PC-3 (cell line): ENCODE results near the gene TPO. TPM values are rescaled to one million over a fixed set of nuclear protein-coding genes. Genes with fewer than 3 reads are reported as not detected.

Experiments used
- ATAC-seq: fragments of 200-7000 bp; cut with Tn5 transposase; 2 replicates; pipeline ENCODE4 v1.9.1; 2020; ENCODE audit warnings: mild to moderate bottlenecking, moderate library complexity
- BruUV-seq: library from RNA; stranded (reverse); fragments of 400-500 nt; replicated peaks from 2 replicates; lab custom pipeline; 2021; lab: Mats Ljungman, UMichigan
- CTCF ChIA-PET: fragments of 300-600 bp; sonication (Branson Sonifier 250); formaldehyde crosslinking; loops from one replicate; lab custom pipeline; 2022; ENCODE audit warnings: antibody characterized with exemption; lab: Charles Lee
- POLR2A ChIA-PET: fragments of 300-600 bp; sonication (Branson Sonifier 250); formaldehyde crosslinking; loops from one replicate; lab custom pipeline; 2022; ENCODE audit warnings: antibody characterized with exemption; ENCODE audit not compliant: unreplicated experiment; lab: Charles Lee
- DNase-seq: peaks from one replicate; pipeline ENCODE4 v3.0.0-alpha.2; 2015
- H2AFZ ChIP-seq: fragments of 300-600 bp; sonication (generic); 2 replicates; pipeline ENCODE4 v1.6.0; 2016; ENCODE audit warnings: antibody characterized with exemption, low read length
- H3F3A ChIP-seq: fragments of 300-600 bp; sonication (generic); one replicate; pipeline ENCODE4 v1.6.0; 2017; ENCODE audit warnings: antibody characterized with exemption, low read length, control low read depth, mild to moderate bottlenecking; ENCODE audit not compliant: unreplicated experiment
- H3K27ac ChIP-seq: fragments of 300-600 bp; sonication (generic); 2 replicates; pipeline ENCODE4 v1.5.1; 2016; ENCODE audit warnings: mild to moderate bottlenecking, low read length
- H3K27me3 ChIP-seq: fragments of 300-600 bp; sonication (generic); 2 replicates; pipeline ENCODE4 v1.6.1; 2016; ENCODE audit warnings: low read length, mixed read lengths
- H3K36me3 ChIP-seq: fragments of 300-600 bp; sonication (generic); 2 replicates; pipeline ENCODE4 v1.6.1; 2016; ENCODE audit warnings: low read depth, mixed run types, low read length, mixed read lengths
- H3K4me1 ChIP-seq: fragments of 300-600 bp; sonication (generic); 2 replicates; pipeline ENCODE4 v1.5.1; 2016; ENCODE audit warnings: low read length; ENCODE audit not compliant: insufficient read depth
- H3K4me2 ChIP-seq: fragments of 300-600 bp; sonication (generic); 2 replicates; pipeline ENCODE4 v1.6.0; 2016; ENCODE audit warnings: low read length
- H3K4me3 ChIP-seq: fragments of 300-600 bp; sonication (generic); 2 replicates; pipeline ENCODE4 v1.5.1; 2016; ENCODE audit warnings: mild to moderate bottlenecking, low read length, mixed read lengths
- H3K79me2 ChIP-seq: fragments of 300-600 bp; sonication (generic); 2 replicates; pipeline ENCODE4 v1.6.1; 2017; ENCODE audit warnings: low read length, mixed read lengths
- H3K9ac ChIP-seq: fragments of 300-600 bp; sonication (generic); 2 replicates; pipeline ENCODE4 v1.6.0; 2016; ENCODE audit warnings: mild to moderate bottlenecking, low read length
- H3K9me2 ChIP-seq: fragments of 300-600 bp; sonication (generic); replicated peaks from 2 replicates; pipeline ENCODE4 v1.6.1; 2016; ENCODE audit warnings: mixed run types, low read length, mixed read lengths
- H3K9me3 ChIP-seq: fragments of 300-600 bp; sonication (generic); 2 replicates; pipeline ENCODE4 v1.6.1; 2016; ENCODE audit warnings: low read length, mixed read lengths
- H4K20me1 ChIP-seq: fragments of 300-600 bp; sonication (generic); 2 replicates; pipeline ENCODE4 v1.6.1; 2016; ENCODE audit warnings: low read length, mixed read lengths
- EZH2 ChIP-seq: fragments of 300-600 bp; sonication (generic); IDR thresholded peaks from one replicate; pipeline ENCODE4 v1.6.1; 2017; ENCODE audit warnings: antibody characterized with exemption, mild to moderate bottlenecking, low read length; ENCODE audit not compliant: unreplicated experiment
- EZH2phosphoT487 ChIP-seq: fragments of 300-600 bp; sonication (generic); IDR thresholded peaks from 2 replicates; pipeline ENCODE4 v1.6.1; 2018; ENCODE audit warnings: mild to moderate bottlenecking, antibody characterized with exemption, low read length, borderline replicate concordance
- intact Hi-C: fragments of 100-400 bp; cut with micrococcal nuclease; formaldehyde crosslinking; loops from 2 replicates; pipeline ENCODE4 v1.9.0; 2023
- total RNA-seq: library from RNA; depleted of rRNA; stranded (reverse); fragments of >200 nt; gene quantifications from 2 replicates; pipeline ENCODE4 v1.2.3, GENCODE V29; 2014
- TF ChIP-seq, protein P1 (sequence below): fragments of 300-600 bp; sonication (generic); conservative IDR thresholded peaks from 2 replicates; pipeline ENCODE4 v1.5.1; 2017; ENCODE audit warnings: antibody characterized with exemption, low read depth, mild to moderate bottlenecking, low read length

The TPO gene
- total RNA-seq, 1 experiment from 2014 or later, result not detected

DNA sequence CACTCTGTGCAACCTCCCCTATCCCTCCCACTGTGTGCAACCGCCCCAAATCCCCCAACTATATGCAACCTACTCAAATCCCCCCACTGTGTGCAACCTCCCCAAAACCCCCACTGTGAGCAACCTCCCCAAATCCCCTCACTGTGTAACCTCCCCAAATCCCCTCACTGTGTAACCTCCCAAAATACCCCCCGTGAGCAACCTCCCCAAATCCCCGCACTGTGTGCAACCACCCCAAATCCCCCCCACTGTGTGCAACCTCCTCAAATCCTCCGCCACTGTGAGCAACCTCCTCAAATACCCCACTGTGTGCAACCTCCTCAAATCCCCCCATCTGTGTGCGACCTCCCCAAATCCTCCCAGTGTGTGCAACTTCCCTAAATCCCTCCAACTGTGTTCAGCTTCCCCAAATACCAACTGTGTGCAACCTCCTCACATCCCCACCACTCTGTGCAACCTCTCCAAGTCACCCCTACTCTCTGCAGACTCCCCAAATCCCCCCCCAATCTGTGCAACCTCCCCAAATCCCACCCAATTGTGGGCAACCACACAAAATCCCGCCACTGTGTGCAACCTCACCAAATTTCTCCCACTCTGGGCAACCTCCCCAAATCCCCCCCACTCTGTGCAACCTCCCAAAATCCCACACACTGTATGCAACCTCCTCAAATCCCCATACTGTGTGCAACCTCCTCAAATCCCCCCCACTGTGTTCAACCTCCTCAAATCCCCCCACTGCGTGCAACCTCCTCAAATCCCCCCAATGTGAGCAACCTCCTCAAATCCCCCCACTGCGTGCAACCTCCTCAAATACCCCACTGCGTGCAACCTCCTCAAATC, 114.1 kb downstream of the TPO start:
- Histone ChIP-seq H3K36me3 (no peaks in the 10 kb centered on the region), H3K27me3 (no peaks in the 10 kb centered on the region), H4K20me1 (no peaks in the 10 kb centered on the region), H3K27ac (no peak overlapping the region), H3K4me2 (no peak overlapping the region), H3K9ac (no peak overlapping the region), H3K4me1 (no peaks in the 10 kb centered on the region), H3F3A (no peaks in the 10 kb centered on the region), H3K79me2 (no peaks in the 10 kb centered on the region), H3K9me2 (no peaks in the 10 kb centered on the region), H3K9me3 (no peaks in the 10 kb centered on the region), H3K4me3 (no peak overlapping the region), H2AFZ (no peak overlapping the region)
- intact Hi-C loops, result no loop called here
- peak; percentile 48 for ATAC-seq
- CTCF ChIA-PET, result interaction anchor here (0.6 kb wide), 1 partner anchor 18 kb away, joined by 10 read pairs; no protein-coding TSS in a partner anchor
- POLR2A ChIA-PET, result no interaction called here
- no peak for DNase-seq
- TF ChIP-seq, protein P1, sequence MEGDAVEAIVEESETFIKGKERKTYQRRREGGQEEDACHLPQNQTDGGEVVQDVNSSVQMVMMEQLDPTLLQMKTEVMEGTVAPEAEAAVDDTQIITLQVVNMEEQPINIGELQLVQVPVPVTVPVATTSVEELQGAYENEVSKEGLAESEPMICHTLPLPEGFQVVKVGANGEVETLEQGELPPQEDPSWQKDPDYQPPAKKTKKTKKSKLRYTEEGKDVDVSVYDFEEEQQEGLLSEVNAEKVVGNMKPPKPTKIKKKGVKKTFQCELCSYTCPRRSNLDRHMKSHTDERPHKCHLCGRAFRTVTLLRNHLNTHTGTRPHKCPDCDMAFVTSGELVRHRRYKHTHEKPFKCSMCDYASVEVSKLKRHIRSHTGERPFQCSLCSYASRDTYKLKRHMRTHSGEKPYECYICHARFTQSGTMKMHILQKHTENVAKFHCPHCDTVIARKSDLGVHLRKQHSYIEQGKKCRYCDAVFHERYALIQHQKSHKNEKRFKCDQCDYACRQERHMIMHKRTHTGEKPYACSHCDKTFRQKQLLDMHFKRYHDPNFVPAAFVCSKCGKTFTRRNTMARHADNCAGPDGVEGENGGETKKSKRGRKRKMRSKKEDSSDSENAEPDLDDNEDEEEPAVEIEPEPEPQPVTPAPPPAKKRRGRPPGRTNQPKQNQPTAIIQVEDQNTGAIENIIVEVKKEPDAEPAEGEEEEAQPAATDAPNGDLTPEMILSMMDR, result no peak
- TF ChIP-seq EZH2phosphoT487, result no peak
- no peak for TF ChIP-seq EZH2
- BruUV-seq, result no TSS peak

DNA sequence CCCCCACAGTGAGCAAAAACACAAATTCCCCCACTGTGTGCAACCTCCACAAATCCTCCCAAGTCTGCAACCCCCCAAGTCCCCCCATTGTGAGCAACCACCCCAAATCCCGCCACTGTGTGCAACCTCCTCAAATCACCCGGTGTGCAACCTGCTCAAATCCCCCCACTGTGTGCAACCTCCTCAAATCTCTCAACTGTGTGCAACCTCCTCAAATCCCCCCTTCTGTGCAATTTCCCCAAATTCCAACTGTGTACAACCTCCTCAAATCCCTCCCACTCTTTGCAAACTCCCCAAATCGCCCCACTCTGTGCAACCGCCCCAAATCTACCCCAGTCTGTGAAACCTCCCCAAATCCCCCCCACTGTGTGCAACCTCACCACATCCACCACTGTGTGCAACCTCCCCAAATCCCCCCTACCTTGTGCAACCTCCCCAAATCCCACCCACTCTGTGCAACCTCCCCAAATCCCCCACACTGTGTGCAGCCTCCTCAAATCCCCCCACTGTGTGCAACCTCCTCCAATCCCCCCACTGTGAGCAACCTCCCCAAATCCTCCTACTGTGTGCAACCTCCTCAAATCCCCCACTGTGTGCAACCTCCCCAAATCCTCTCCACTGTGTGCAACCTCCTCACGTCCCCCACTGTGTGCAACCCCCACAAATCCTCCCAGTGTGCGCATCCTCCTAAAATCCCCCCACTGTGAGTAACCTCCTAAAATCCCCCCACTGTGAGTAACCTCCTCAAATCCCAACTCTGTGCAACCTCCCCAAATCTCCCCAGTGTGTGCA, 115.2 kb downstream of the TPO start:
- H3K4me1 ChIP-seq, result no peaks in the 10 kb centered on the region
- H4K20me1 ChIP-seq, result no peaks in the 10 kb centered on the region
- H2AFZ ChIP-seq, result no peak overlapping the region
- H3K9me3 ChIP-seq, result no peaks in the 10 kb centered on the region
- H3K36me3 ChIP-seq, result no peaks in the 10 kb centered on the region
- H3K4me2 ChIP-seq, result no peak overlapping the region
- H3K9ac ChIP-seq, result no peak overlapping the region
- ChIA-PET POLR2A (no interaction called here), CTCF (no interaction called here)
- no peaks in the 10 kb centered on the region for H3F3A ChIP-seq
- H3K27ac ChIP-seq, result no peak overlapping the region
- DNase-seq, result no peak
- intact Hi-C loops, result no loop called here
- no peaks in the 10 kb centered on the region for H3K9me2 ChIP-seq
- no TSS peak for BruUV-seq
- H3K27me3 ChIP-seq, result no peaks in the 10 kb centered on the region
- TF ChIP-seq, protein P1, result no peak
- TF ChIP-seq EZH2, result no peak
- no peak for ATAC-seq
- H3K79me2 ChIP-seq, result no peaks in the 10 kb centered on the region
- no peak overlapping the region for H3K4me3 ChIP-seq
